IPS DF 19.7 (cell line): ENCODE results near the gene NUCB1.
"Not testable (repeated sequence)": the region's sequence is repeated elsewhere in the genome, so short reads cannot be mapped to it uniquely, and the experiment has no call there.

ENCODE experiments used
- DNase-seq: peaks from one replicate; pipeline ENCODE4 v3.0.0-alpha.2; 2013; ENCODE audit warnings: low read depth, low spot score

The NUCB1 gene

DNA sequence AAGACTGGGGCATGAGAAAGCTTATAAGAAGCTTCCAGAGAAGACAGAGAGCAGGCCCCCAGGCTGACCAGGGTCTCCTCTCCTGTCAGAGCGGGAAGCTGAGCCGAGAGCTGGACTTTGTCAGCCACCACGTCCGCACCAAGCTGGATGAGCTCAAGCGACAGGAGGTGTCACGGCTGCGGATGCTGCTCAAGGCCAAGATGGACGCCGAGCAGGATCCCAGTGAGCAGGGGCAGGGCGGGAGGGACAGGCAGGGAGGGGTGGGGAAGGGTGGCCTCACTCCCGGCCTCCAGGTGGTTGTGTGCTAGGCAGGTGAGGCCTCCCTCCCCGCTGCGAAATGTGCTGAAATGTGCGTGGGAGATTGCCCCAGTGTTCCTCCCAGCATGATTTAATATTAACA, 5.6 kb downstream of the NUCB1 start:
- no peak for DNase-seq

DNA sequence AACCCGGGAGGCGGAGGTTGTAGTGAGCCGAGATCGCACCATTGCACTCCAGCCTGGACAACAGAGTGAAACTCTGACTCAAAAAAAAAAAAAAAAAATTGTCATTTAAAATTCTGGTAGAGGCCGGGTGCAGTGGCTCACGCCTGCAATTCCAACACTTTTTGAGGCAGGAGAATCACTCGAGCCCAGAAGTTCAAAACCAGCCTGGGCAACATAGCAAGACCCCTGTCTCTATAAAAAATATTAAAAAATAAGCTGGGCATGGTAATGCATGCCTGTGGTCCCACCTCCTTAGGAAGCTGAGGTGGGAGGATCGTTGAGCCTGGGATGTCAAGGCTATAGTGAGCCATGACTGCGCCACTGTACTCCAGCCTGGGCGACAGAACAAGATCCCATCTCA, 6.2 kb downstream of the NUCB1 start:
- no peak for DNase-seq

DNA sequence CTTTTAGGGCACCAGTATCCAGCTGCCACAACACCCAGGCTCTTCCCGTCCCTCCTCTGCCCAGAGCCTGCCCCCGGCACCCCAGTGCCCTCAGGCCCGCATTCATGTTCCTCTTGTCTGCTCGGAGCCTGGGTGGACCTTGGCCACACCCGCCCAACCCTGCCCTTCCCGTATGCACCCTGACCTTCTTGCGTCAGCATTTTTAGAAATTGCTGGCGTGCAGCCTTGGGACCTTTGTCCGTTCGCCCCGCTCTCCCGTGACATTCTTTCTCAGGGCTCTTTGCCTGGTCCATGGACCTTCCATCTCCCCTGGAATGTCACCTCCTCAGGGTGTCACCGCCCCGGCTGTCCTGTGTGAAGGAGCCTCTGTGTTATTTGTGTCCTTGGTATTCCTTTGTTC, 7.6 kb downstream of the NUCB1 start:
- DNase-seq = no peak

DNA sequence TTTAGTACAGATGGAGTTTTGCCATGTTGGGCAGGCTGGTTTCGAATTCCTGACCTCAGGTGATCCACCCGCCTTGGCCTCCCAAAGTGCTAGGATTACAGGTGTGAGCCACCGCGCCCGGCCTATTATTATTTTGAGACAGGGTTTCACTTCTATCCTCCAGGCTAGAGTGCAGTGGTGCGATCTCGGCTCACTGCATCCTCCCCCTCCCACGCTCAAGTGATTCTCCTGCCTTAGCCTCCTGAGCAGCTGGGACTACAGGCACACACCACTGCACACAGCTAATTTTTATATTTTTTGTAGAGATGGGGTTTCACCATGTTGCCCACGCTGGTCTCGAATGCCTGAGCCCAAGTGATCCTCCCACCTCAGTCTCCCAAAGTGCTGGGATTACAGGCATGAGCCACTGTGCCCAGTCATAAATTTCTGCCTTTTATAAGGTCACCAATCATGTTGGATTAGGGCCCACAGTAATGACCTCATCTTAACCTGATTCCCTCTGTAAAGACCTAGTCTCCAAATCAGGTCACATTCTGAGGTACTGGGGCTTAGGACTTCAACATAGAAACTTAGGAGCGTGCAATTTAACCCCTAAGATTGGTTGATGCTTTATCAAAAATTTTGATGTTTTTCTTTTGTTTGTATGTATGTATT, 9.4 kb downstream of the NUCB1 start:
- DNase-seq = not testable (repeated sequence)

DNA sequence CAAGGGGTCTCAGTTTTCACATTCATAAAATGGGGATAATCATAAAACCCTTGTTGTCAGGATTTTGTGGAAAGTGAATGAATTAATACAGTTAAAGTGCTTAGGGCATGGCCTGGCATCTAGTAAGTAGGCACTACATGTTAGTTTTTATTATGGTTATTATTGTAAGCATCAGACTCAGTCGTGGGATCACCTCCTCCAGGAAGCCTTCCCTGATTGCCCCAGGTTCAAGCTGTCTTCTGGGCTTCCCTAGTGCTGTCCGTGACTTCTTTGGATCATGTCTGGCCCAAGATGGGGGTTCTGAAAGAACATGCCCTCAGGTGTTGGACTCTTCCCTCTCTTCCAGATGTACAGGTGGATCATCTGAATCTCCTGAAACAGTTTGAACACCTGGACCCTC, 10.7 kb downstream of the NUCB1 start:
- no peak for DNase-seq

DNA sequence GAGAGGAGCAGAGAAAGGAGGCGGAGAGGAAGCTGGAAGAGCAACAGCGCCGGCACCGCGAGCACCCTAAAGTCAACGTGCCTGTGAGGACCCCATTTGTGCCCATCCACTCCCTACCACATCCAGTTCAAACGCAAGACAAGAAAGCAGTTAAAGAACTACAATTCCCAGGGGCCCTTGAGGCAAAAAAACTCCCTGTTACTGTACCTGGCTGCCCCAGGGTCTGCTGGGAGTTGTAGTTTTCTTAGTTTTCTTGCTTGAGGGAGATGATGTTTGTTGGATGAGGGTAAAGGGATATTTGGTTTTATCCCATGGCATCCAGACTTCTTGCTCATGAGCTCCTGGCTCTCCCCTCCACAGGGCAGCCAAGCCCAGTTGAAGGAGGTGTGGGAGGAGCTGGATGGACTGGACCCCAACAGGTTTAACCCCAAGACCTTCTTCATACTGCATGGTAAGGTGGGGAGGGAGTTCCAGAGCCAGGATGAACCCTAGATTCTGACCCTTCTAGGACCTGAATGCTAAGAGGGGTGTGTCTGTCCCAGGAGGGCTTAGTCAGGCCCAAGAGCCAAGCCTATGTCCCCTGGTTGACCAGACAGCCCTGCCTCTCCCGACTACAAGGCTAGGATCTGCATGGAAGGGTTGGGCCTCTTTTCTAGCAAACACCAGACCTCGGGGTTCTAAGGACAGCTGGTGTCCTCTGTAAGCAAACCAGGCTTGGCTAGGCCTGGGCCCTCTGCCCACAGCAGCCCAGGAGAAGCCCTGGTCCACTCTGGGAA, 13.2 kb downstream of the NUCB1 start:
- DNase-seq = no peak

DNA sequence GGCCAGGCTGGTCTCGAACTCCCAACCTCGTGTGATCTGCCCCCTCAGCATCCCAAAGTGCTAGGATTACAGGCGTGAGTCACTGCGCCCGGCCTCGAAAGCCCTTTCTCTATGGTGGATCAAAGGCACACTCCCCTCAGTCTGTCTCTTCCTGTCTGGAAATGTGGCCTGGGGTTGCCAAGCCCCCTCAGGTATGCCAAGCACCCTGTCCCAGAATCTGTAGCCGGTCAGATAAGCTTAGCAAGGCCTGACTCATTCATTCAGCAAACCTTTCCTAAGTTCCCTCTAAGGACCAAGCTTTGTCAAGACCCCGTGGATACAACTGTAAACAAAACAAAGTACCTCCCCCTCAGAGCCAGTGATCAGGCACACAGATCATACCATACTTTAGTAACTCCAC, 14.1 kb downstream of the NUCB1 start:
- no peak for DNase-seq

DNA sequence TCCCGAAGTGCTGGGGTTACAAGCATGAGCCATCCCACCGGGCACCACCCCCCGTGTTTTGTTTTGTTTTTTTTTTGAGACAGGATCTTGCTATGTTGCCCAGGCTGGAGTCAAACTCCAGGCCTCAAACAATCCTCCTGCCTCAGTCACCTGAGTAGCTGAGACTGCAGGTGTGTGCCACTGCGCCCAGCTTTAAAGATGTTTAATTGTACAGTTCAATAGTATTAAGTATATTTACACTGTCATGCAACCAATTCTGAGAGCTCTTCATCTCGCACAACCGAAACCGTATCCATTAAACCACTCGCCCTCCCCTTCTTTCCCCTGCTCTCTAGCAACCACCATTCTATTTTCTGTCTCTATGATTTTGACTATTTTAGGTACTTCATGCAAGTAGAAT, 15.6 kb downstream of the NUCB1 start:
- DNase-seq = no peak

DNA sequence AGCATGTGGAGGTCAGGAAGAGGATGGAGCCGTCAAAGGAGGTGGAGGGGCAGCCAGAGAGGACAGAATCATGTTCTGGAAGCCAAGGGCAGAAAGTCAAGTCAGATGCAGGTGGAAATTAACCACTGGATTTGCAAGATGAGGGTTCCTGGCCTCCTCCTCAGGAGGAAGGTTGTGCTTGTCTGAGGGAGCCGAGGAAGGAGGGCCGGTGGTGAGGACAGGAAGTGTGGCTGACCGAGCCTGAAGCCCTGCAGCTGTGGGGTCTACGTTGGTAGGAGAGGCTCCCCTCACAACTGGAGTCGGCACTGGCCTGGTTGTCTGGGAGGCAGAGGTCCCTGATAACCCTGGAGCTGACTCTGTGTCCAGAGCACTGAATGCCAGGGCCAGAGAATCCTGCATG, 18.0 kb downstream of the NUCB1 start:
- DNase-seq = no peak

DNA sequence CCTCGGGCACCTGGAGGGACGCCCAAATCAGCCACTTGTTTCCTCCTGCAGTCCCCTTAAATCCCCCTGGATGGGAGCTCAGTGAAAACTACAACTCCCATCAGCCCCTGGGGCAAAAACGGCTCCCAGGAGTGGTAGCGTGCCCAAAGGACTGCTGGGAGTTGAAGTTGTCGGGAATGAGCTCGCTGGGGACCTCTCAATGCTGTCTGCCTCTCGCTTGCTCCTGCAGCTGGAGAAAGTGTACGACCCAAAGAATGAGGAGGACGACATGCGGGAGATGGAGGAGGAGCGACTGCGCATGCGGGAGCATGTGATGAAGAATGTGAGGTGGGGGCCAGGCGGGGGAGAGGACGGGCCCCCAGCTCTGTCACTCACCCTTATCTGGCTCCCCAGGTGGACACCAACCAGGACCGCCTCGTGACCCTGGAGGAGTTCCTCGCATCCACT, 18.7 kb downstream of the NUCB1 start:
- DNase-seq = no peak

DNA sequence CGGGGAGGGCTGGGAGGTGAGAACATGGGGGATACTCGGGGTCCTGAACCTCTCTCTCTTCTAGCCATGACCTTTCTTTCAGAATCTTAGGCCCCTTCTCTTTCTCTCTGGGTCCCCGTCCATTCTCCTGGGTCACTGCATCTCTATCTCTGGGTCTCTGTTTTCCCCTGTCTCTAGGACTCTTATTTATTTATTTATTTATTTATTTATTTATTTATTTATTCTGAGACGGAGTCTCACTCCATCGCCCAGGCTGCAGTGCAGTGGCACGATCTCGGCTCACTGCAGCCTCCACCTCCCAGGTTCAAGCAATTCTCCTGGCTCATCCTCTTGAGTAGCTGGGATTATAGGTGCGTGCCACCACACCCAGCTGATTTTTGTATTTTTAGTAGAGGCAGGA, 19.2 kb downstream of the NUCB1 start:
- DNase-seq = not testable (repeated sequence)

DNA sequence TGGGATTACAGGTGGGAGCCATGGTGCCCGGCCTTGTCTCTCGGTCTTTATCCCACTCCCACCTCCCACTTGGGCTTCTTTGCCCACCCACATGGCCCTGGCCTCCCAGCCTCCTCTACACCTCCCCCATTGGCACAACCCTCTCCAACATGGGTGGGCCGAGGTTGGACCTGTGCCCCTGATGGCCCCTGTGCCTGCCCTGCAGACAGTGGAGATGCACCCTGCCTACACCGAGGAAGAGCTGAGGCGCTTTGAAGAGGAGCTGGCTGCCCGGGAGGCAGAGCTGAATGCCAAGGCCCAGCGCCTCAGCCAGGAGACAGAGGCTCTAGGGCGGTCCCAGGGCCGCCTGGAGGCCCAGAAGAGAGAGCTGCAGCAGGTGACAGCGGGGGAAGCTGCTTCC, 20.8 kb downstream of the NUCB1 start:
- DNase-seq = no peak

DNA sequence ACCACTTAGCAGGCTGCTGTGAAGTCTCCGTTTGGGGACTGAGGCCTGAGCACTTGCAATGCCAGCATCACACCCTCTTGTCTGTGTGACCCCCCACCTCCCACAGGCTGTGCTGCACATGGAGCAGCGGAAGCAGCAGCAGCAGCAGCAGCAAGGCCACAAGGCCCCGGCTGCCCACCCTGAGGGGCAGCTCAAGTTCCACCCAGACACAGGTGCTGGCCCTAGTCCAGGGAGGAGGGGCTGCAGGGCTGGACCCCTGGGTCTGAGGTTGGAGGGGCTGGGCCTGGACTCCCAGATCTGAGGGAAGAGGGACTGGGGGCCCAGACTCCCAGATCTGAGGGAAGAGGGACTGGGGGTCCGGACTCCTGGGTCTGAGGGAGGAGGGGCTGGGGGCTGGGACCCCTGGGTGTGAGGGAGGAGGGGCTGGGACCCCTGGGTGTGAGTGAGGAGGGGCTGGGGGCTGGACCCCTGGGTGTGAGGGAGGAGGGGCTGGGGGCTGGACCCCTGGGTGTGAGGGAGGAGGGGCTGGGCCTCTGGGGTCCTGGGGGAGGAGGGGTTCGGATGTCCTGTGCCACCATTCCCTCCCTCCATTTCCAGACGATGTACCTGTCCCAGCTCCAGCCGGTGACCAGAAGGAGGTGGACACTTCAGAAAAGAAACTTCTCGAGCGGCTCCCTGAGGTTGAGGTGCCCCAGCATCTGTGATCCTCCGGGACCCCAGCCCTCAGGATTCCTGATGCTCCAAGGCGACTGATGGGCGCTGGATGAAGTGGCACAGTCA, 21.8 kb downstream of the NUCB1 start:
- no peak for DNase-seq

DNA sequence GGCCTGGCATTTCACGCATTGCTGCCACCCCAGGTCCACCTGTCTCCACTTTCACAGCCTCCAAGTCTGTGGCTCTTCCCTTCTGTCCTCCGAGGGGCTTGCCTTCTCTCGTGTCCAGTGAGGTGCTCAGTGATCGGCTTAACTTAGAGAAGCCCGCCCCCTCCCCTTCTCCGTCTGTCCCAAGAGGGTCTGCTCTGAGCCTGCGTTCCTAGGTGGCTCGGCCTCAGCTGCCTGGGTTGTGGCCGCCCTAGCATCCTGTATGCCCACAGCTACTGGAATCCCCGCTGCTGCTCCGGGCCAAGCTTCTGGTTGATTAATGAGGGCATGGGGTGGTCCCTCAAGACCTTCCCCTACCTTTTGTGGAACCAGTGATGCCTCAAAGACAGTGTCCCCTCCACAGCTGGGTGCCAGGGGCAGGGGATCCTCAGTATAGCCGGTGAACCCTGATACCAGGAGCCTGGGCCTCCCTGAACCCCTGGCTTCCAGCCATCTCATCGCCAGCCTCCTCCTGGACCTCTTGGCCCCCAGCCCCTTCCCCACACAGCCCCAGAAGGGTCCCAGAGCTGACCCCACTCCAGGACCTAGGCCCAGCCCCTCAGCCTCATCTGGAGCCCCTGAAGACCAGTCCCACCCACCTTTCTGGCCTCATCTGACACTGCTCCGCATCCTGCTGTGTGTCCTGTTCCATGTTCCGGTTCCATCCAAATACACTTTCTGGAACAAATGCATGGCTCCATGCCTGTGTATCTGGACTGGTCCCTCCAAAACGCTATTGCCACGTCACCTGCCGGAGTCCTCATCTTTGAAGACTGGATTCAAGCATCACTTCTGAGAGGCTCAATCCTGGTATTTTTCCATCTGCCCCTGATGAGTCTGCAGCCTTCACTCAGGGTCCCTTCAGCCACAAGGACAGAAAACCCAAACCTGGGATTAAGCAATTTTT, 22.7 kb downstream of the NUCB1 start:
- DNase-seq = no peak

DNA sequence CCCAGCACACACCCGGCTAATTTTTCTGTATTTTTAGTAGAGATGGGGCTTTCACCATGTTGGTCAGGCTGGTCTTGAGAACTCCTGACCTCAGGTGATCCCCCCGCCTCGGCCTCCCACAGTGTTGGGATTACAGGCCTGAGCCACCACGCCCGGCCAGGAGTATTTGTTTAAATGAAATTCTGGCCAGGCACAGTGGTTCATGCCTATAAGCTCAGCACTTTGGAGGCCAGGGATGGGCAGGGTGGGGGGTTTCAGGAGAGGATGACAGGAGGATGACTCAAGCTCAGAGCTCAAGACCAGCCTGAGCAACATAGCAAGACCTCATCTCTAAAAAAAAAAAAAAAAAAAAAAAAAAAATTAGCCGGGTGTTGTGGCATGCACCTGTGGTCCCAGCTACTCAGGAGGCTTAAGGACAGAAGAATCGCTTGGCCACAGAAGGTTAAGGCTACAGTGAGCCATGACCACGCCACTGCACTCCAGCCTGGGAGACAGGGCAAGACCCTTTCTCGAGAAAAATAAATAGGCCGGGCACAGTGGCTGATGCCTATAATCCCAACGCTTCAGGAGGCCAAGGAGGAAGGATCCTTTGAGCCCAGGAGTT, 25.2 kb downstream of the NUCB1 start:
- no peak for DNase-seq

DNA sequence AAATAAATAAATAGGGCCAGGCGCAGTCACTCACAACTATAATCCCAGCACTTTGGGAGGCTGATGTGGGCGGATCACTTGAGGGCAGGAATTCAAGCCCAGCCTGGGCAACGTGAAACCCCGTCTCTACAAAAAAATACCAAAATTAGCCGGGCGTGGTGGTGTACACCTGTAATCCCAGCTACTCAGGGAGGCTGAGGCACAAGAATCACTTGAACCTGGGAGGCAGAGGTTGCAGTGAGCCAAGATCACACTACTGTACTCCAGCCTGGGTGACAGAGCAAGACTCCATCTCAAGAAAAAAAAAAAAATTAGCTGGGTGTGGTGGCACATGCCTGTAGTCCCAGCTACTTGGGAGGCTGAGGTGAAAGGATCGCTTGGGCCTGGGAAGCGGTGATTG, 25.8 kb downstream of the NUCB1 start:
- DNase-seq = not testable (repeated sequence)

DNA sequence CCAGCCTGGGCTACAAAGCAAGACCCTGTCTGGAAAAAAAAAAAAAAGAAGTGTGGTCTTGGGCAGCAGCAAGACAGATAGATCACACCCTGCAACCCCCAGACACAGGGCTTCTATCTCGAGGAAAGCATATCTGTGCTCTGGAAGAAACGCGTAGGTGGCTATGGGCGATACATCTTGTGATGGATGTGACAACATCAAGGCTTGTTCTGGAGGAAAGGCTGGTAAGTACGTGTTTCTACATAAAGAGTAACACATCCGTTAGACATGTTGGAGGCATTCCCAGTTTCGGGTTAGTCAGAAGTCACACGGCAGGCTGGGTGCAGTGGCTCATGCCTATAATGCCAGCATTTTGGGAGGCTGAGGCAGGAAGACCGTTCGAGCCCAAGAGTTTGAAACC, 26.8 kb downstream of the NUCB1 start:
- DNase-seq = no peak

DNA sequence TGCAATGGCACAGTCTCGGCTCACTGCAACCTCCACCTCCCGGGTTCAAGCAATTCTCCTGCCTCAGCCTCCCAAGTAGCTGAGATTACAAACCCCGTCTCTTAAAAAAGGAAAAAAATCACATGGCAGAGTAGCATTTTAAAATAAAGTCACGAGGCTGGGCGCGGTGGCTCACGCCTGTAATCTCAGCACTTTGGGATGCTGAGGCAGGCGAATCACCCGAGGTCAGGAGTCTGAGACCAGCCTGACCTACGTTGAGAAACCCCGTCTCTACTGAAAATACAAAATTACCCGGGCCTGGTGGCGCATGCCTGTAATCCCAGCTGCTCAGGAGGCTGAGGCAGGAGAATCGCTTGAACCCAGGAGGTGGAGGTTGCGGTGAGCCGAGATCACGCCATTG, 27.6 kb downstream of the NUCB1 start:
- DNase-seq = not testable (repeated sequence)

DNA sequence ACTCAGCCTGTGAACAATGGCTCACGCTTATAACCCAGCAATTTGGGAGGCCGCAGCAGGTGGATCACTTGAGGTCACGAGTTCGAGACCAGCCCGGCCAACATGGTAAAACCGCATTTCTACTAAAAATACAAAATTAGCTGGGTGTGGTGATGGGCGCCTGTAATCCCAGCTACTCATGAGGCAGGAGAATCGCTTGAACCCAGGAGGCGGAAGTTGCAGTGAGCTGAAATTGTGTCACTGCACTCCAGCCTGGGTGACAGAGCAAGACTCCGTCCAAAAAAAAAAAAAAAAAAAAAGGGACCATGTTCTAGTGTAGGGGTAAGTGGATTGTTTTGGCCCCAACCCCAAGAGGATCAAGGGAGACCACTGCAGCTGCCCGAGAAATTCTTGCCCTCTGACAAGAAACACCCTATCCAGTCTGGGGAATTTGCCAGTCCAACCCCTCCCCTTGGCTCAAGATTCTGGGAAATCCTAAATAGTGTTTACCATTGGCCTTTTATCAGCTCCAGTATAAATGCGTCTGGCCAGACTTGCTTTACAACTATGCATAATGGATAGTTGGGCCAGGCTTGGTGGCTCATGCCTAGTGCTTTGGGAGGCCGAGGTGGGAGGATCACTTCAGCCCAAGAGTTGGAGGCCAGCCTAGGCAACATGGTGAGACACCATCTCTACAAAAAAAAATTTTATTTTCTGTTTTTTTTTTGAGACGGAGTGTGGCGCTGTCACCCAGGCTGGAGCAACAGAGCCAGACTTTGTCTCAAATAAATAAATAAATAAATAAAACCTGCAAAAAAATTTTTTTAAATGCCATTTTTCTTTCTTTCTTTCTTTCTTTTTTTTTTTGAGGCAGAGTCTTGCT, 28.3 kb downstream of the NUCB1 start:
- no peak for DNase-seq

DNA sequence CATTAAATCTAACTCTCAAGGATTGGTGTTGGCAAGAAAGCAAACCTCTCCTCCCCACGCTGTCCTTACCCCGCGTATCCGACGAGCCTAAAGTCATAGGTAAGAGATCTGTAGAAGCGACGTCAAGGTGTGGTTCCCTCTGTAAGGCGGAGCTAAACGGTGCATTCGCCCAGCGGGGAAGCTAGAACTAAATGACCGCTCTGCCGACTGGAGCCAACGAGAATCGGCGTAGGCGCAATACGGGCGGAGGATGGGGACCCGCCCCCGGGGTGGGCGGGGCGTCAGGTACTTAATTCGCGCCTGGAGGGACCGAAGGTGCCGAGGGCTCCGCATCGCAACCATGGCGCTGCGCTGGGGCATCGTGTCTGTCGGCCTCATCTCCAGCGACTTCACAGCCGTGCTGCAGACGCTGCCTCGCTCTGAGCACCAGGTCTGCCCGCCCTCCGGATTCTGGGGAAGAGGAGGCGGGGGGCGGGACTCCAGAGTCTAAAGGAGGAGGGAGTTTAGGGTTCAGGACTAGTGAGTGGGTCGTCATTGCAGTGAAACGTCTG, 33.3 kb downstream of the NUCB1 start, which contains the start of gene DHDH:
TSS of gene DHDH (plus strand) at position 318 of the 551 bp plus-strand sequence. CDS start at position 341, 23 bp downstream.
- DNase-seq = peak; percentile 95
